HL-60 (cell line): ENCODE data around the gene JAK3.

ENCODE experiments used
- POLR2AphosphoS5 ChIP-seq: IDR thresholded peaks from 2 replicates; pipeline ENCODE4 v1.6.1; 2012; ENCODE audit warnings: low read depth
- TF ChIP-seq, protein P1 (sequence below): IDR thresholded peaks from one replicate; pipeline ENCODE4 v1.5.1; 2011; ENCODE audit warnings: low read length, control low read depth, inconsistent platforms; ENCODE audit not compliant: insufficient read depth

DNA sequence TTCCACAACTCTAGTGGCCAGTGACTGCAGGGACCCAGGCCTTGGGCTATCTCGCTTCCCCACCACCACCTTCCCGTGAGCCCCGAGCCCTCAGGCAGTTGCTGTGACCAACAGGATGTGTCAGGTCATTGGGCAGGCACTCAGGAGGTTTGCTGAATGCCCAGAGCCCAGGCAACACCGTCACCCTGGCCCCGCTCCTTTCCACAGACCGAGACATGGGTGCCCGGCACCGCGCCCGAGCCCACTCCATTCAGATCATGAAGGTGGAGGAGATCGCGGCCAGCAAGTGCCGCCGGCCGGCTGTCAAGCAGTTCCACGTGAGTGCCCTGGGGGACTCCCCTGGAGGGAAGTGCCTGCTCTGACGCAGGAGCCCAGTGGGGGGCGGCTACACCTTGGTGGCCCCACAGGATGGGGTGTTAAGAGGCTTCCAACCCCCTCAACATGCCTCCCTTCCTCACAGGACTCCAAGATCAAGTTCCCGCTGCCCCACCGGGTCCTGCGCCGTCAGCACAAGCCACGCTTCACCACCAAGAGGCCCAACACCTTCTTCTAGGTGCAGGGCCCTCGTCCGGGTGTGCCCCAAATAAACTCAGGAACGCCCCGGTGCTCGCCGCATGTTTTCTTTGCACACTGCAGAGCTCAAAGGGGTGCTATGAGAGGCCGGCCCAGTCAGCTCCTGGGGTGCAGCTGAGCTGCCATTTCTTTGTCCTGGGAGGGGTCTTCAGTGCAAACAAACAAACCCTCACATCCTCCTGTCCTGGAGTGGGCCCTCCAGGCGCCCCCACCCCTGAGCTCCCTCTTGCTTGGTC is 15.1 kb upstream of the JAK3 start:
- TF ChIP-seq, protein P1, sequence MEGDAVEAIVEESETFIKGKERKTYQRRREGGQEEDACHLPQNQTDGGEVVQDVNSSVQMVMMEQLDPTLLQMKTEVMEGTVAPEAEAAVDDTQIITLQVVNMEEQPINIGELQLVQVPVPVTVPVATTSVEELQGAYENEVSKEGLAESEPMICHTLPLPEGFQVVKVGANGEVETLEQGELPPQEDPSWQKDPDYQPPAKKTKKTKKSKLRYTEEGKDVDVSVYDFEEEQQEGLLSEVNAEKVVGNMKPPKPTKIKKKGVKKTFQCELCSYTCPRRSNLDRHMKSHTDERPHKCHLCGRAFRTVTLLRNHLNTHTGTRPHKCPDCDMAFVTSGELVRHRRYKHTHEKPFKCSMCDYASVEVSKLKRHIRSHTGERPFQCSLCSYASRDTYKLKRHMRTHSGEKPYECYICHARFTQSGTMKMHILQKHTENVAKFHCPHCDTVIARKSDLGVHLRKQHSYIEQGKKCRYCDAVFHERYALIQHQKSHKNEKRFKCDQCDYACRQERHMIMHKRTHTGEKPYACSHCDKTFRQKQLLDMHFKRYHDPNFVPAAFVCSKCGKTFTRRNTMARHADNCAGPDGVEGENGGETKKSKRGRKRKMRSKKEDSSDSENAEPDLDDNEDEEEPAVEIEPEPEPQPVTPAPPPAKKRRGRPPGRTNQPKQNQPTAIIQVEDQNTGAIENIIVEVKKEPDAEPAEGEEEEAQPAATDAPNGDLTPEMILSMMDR = no peak
- no peak; the same call in 1 of the 2 replicates for TF ChIP-seq POLR2AphosphoS5
